Lower lobe of right lung (tissue), 2 donors: ENCODE results near the gene CSNK2A3. TPM values are rescaled to one million over a fixed set of nuclear protein-coding genes. Genes with fewer than 3 reads are reported as not detected.
"Not testable (repeated sequence)": the region's sequence is repeated elsewhere in the genome, so short reads cannot be mapped to it uniquely, and the experiment has no call there.

ENCODE experiments used
- ATAC-seq, 2 donors: fragments of 200-7000 bp; cut with Tn5 transposase; one replicate each; pipeline ENCODE4 v1.9.1; 2020 to 2022; ENCODE audit warnings: mild to moderate bottlenecking in 2 of 2, moderate library complexity in 2 of 2
- DNase-seq: peaks from one replicate; pipeline ENCODE4 v3.0.0-alpha.2; 2020
- H3K27ac ChIP-seq: fragments of 200-600 bp; one replicate; pipeline ENCODE4 v1.8.0; 2022
- H3K27me3 ChIP-seq: fragments of 200-600 bp; one replicate; pipeline ENCODE4 v1.8.0; 2022; ENCODE audit warnings: low read depth
- H3K36me3 ChIP-seq: fragments of 200-600 bp; one replicate; pipeline ENCODE4 v1.8.0; 2022; ENCODE audit warnings: mild to moderate bottlenecking
- H3K4me1 ChIP-seq: fragments of 200-600 bp; one replicate; pipeline ENCODE4 v1.8.0; 2022
- H3K4me3 ChIP-seq: fragments of 200-600 bp; one replicate; pipeline ENCODE4 v1.8.0; 2022; ENCODE audit warnings: mild to moderate bottlenecking
- H3K9me3 ChIP-seq: fragments of 200-600 bp; one replicate; pipeline ENCODE4 v1.8.0; 2022
- CTCF ChIP-seq: fragments of 200-600 bp; IDR thresholded peaks from one replicate; pipeline ENCODE4 v1.8.0; 2022; ENCODE audit warnings: antibody characterized with exemption, mild to moderate bottlenecking
- intact Hi-C: fragments of 100-400 bp; cut with DNase I; formaldehyde crosslinking; loops from one replicate; pipeline ENCODE4 v1.11.0; 2022
- long read RNA-seq: library from polyadenylated mRNA; unstranded; transcript quantifications from one replicate; pipeline ENCODE4 v2.0.0, GENCODE V29; 2021
- total RNA-seq: library from RNA; stranded (reverse); fragmentation: NEBNext Ultra II Directional; extraction: Animal tissue kit (Norgen Biotek cat#: 25700); gene quantifications from one replicate; pipeline ENCODE4 v1.2.1, GENCODE V29; 2021
- donor health status: DM: no; HTN: yes; CAD: no; lungs with severe emphysema.

Gene CSNK2A3
- 2.6 TPM for total RNA-seq
- long read RNA-seq, partial matches to known transcripts: 0 of 2 reads
- long read RNA-seq, other reads (novel, unspliced or antisense): 0 of 2 reads

DNA sequence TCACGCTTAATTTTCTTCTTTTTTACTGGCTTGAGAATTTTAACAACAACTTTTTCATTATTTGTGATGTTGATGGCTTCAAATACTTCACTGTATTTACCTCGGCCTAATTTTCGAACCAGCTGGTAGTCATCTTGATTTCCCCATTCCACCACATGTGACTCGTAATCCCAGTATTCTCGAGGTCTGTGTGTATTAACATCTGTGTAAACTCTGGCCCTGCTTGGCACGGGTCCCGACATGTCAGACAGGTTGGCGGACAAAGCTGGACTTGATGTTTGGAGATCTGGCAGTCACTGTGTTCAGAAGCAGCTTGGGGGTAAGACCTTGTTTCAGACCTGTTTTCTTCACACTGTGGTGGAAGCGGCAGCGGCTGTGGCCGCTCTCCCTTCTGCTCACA is at the start of gene CSNK2A3:
Gene CSNK2A3 (minus strand): TSS at position 373 of the 400 bp plus-strand sequence. CDS start 131 bp downstream, at position 242.
- H3K27me3 ChIP-seq, intact Hi-C loops, H3K9me3 ChIP-seq, H3K27ac ChIP-seq, H3K4me3 ChIP-seq, DNase-seq, ATAC-seq, H3K36me3 ChIP-seq: not testable (repeated sequence)
- H3K4me1 ChIP-seq: peaks cover 34% of the 10 kb centered on the region

DNA sequence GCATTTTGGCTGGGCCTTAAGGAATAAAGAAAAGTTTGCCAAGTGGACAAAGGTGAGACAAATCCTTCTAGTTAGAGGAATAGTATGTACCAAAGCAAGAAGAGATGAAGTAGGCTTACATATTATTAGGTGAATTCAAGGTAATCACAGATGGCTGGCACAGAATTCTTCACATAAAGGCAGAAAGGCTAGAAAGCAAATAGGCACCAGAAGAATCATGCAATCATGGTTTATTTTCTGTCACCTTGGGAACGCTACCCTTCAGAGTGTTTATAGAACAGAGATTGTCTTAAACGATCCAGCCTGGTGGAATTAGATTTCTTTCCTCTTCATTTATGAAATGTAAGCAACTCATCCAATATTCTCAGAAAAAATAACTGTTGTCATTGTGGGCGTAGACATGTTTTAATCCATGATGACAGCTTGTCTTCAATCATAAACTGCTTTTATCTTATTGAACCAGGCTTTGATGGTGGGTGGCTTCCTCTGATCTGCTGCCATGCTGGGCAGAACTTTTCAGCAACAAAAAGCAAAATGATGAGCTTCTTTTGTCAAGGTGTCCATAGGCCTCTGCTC is 49.0 kb upstream of the CSNK2A3 start:
- no peak for TF ChIP-seq CTCF
- Histone ChIP-seq H3K9me3 (no peaks in the 10 kb centered on the region), H3K27ac (no peak overlapping the region), H3K4me1 (peaks cover 43% of the 10 kb centered on the region), H3K27me3 (no peaks in the 10 kb centered on the region), H3K36me3 (no peaks in the 10 kb centered on the region), H3K4me3 (no peak overlapping the region)
- no peak for ATAC-seq
- intact Hi-C loops: no loop called here
- no peak for DNase-seq

GRCh38 chr11:11400635-11401232 is 47.7 kb upstream of the CSNK2A3 start:
- DNase-seq: no peak

GRCh38 chr11:11400121-11400520 is 47.1 kb upstream of the CSNK2A3 start:
- no peak for TF ChIP-seq CTCF
- intact Hi-C loops: no loop called here
- Histone ChIP-seq H3K36me3 (no peaks in the 10 kb centered on the region), H3K9me3 (no peaks in the 10 kb centered on the region), H3K27ac (no peak overlapping the region), H3K27me3 (no peaks in the 10 kb centered on the region), H3K4me3 (no peak overlapping the region), H3K4me1 (peaks cover 31% of the 10 kb centered on the region)
- no peak for ATAC-seq
- DNase-seq: no peak

More at GRCh38 chr11:11400635-11401232, 47.7 kb upstream of the CSNK2A3 start:
- no peak for TF ChIP-seq CTCF
- Histone ChIP-seq H3K4me3 (no peak overlapping the region), H3K27me3 (no peaks in the 10 kb centered on the region), H3K4me1 (peaks cover 35% of the 10 kb centered on the region), H3K9me3 (no peaks in the 10 kb centered on the region), H3K36me3 (no peaks in the 10 kb centered on the region), H3K27ac (no peak overlapping the region)
- intact Hi-C loops: no loop called here
- ATAC-seq: no peak

- Histone ChIP-seq H3K27ac (no peak overlapping the region), H3K36me3 (no peaks in the 10 kb centered on the region), H3K27me3 (no peaks in the 10 kb centered on the region), H3K9me3 (no peaks in the 10 kb centered on the region), H3K4me3 (no peak overlapping the region), H3K4me1 (peaks cover 14% of the 10 kb centered on the region)
- no peak for ATAC-seq
- intact Hi-C loops: no loop called here
- no peak for TF ChIP-seq CTCF
- no peak for DNase-seq
Observed at GRCh38 chr11:11397781-11398180, 44.7 kb upstream of the CSNK2A3 start.

- no peak for DNase-seq
- ATAC-seq: peak in 1 of 2 donors; percentile 17
- no peaks in the 10 kb centered on the region for H3K36me3 ChIP-seq
- intact Hi-C loops: no loop called here
- no peak overlapping the region for H3K4me3 ChIP-seq
- no peaks in the 10 kb centered on the region for H3K9me3 ChIP-seq
- H3K27me3 ChIP-seq: no peaks in the 10 kb centered on the region
- no peak for TF ChIP-seq CTCF
- H3K27ac ChIP-seq: no peak overlapping the region
- peaks cover 11% of the 10 kb centered on the region for H3K4me1 ChIP-seq
Observed at GRCh38 chr11:11397036-11397415, 44.0 kb upstream of the CSNK2A3 start.
